Keratinocyte (primary cell): Measurements from ENCODE around the gene LGALS14. TPM values are rescaled to one million over a fixed set of nuclear protein-coding genes. Genes with fewer than 3 reads are reported as not detected.

Source experiments
- DNase-seq: peaks from one replicate; pipeline ENCODE4 v3.0.0-alpha.2; 2011; ENCODE audit warnings: low read depth, missing footprints, low spot score
- FAIRE-seq: peaks from 2 replicates; lab custom pipeline; 2011; peaks lifted over from hg19 to GRCh38; lab: Jason Lieb, UNC
- H2AFZ ChIP-seq: 2 replicates; pipeline ENCODE4 v1.6.0; 2012; ENCODE audit warnings: low read length, control low read depth, inconsistent platforms; ENCODE audit not compliant: control insufficient read depth
- H3K27ac ChIP-seq: 2 replicates; pipeline ENCODE4 v1.5.1; 2011; ENCODE audit warnings: low read length; ENCODE audit not compliant: control insufficient read depth, insufficient read depth
- H3K27me3 ChIP-seq: 3 replicates; pipeline ENCODE4 v1.6.0; 2011; ENCODE audit warnings: low read length; ENCODE audit not compliant: control insufficient read depth, insufficient read depth; ENCODE audit errors: extremely low read depth
- H3K36me3 ChIP-seq, 2 experiments: 2 replicates in 1 of 2; 3 replicates in 1 of 2; pipeline ENCODE4 v1.5.1; 2011; ENCODE audit warnings: low read length in 2 of 2, mild to moderate bottlenecking in 1 of 2; ENCODE audit not compliant: control insufficient read depth in 2 of 2, insufficient read depth in 2 of 2; ENCODE audit errors: extremely low read depth in 1 of 2
- H3K4me1 ChIP-seq: 3 replicates; pipeline ENCODE4 v1.5.1; 2011; ENCODE audit warnings: low read length; ENCODE audit not compliant: control insufficient read depth, insufficient read depth; ENCODE audit errors: extremely low read depth
- H3K4me2 ChIP-seq: 3 replicates; pipeline ENCODE4 v1.6.0; 2011; ENCODE audit warnings: low read depth, low read length; ENCODE audit not compliant: control insufficient read depth, insufficient read depth; ENCODE audit errors: extremely low read depth
- H3K4me3 ChIP-seq, 3 experiments: fragments of 200-600 bp in 1 of 3; sonication (generic) in 1 of 3; 2 replicates in 2 of 3; 3 replicates in 1 of 3; pipeline ENCODE4 v1.5.1; 2011 to 2016; ENCODE audit warnings: low read length in 3 of 3, mild to moderate bottlenecking in 3 of 3, control low read depth in 2 of 3, inconsistent platforms in 1 of 3, low read depth in 1 of 3, mixed read lengths in 1 of 3, mixed run types in 1 of 3, moderate library complexity in 1 of 3; ENCODE audit not compliant: control insufficient read depth in 2 of 3, insufficient read depth in 2 of 3; ENCODE audit errors: extremely low read depth in 1 of 3
- H3K79me2 ChIP-seq: 2 replicates; pipeline ENCODE4 v1.6.0; 2012; ENCODE audit warnings: low read length; ENCODE audit not compliant: control insufficient read depth, insufficient read depth
- H3K9ac ChIP-seq: 3 replicates; pipeline ENCODE4 v1.6.0; 2011; ENCODE audit warnings: low read length; ENCODE audit not compliant: control insufficient read depth, insufficient read depth; ENCODE audit errors: extremely low read depth
- H3K9me1 ChIP-seq: 3 replicates; pipeline ENCODE4 v1.6.0; 2011; ENCODE audit warnings: low read length; ENCODE audit not compliant: control insufficient read depth, insufficient read depth; ENCODE audit errors: extremely low read depth
- H3K9me3 ChIP-seq: 2 replicates; pipeline ENCODE4 v1.5.1; 2012; ENCODE audit warnings: low read depth, low read length; ENCODE audit not compliant: control insufficient read depth
- H4K20me1 ChIP-seq: 3 replicates; pipeline ENCODE4 v1.6.0; 2011; ENCODE audit warnings: low read length; ENCODE audit not compliant: control insufficient read depth, insufficient read depth; ENCODE audit errors: extremely low read depth
- EZH2 ChIP-seq: IDR thresholded peaks from one replicate; pipeline ENCODE4 v1.6.1; 2012; ENCODE audit warnings: inconsistent platforms, mild to moderate bottlenecking, low read length, moderate library complexity
- dilution Hi-C: fragments of 300-500 bp; cut with MboI; formaldehyde crosslinking; loops from one replicate; pipeline ENCODE4 v1.7.0; 2020; ENCODE audit warnings: low sequenced_read_pairs; ENCODE audit not compliant: extremely low pct_ligation_motif_present
- polyA plus RNA-seq, 5 experiments: library from polyadenylated mRNA; depleted of rRNA in 3 of 5; stranded (reverse) in 3 of 5; stranded (forward) in 1 of 5; unstranded in 1 of 5; fragments of >200 nt; gene quantifications; 1 replicate in 1 of 5; 2 replicates in 3 of 5; 3 replicates in 1 of 5; pipeline versions ENCODE4 v1.2.1 to v1.2.3, GENCODE V29; 2011 to 2012; ENCODE audit warnings: missing spikeins in 2 of 5, low read depth in 1 of 5, low replicate concordance in 1 of 5
- TF ChIP-seq, protein P1 (sequence below), 3 experiments: IDR thresholded peaks in 1 of 3; conservative IDR thresholded peaks in 1 of 3; optimal IDR thresholded peaks in 1 of 3; 2 replicates in 2 of 3; 3 replicates in 1 of 3; pipeline versions ENCODE3 to v1.5.1; 2011; ENCODE audit warnings: low read length in 3 of 3, mild to moderate bottlenecking in 3 of 3, moderate library complexity in 2 of 3, control low read depth in 1 of 3, inconsistent platforms in 1 of 3; ENCODE audit not compliant: insufficient read depth in 2 of 3; ENCODE audit errors: extremely low read depth in 1 of 3

Gene LGALS14
- polyA plus RNA-seq, 1 donor (not counting 4 experiments of a cell fraction or from before 2014, with no cell fraction given), result not detected

GRCh38 chr19:39659791-39660190 lies 44.5 kb upstream of the LGALS14 start:
- no peaks in the 10 kb centered on the region for H3K36me3 ChIP-seq
- no peak overlapping the region for H3K4me2 ChIP-seq
- H3K9me3 ChIP-seq, result no peaks in the 10 kb centered on the region
- no peaks in the 10 kb centered on the region for H3K79me2 ChIP-seq
- dilution Hi-C loops, result loop anchor here (5.0 kb wide), 1 partner anchor 97 kb away; no protein-coding TSS in a partner anchor
- no peak overlapping the region for H3K27ac ChIP-seq
- no peak overlapping the region for H2AFZ ChIP-seq
- H4K20me1 ChIP-seq, result no peaks in the 10 kb centered on the region
- no peaks in the 10 kb centered on the region for H3K9me1 ChIP-seq
- H3K9ac ChIP-seq, result no peak overlapping the region
- no peak overlapping the region for H3K4me3 ChIP-seq
- TF ChIP-seq, protein P1, sequence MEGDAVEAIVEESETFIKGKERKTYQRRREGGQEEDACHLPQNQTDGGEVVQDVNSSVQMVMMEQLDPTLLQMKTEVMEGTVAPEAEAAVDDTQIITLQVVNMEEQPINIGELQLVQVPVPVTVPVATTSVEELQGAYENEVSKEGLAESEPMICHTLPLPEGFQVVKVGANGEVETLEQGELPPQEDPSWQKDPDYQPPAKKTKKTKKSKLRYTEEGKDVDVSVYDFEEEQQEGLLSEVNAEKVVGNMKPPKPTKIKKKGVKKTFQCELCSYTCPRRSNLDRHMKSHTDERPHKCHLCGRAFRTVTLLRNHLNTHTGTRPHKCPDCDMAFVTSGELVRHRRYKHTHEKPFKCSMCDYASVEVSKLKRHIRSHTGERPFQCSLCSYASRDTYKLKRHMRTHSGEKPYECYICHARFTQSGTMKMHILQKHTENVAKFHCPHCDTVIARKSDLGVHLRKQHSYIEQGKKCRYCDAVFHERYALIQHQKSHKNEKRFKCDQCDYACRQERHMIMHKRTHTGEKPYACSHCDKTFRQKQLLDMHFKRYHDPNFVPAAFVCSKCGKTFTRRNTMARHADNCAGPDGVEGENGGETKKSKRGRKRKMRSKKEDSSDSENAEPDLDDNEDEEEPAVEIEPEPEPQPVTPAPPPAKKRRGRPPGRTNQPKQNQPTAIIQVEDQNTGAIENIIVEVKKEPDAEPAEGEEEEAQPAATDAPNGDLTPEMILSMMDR (optimal IDR thresholded peaks at IDR 0.05 in 1 of 3, IDR thresholded peaks at IDR 0.05 in 1 of 3, conservative IDR thresholded peaks at IDR 0.05 in 1 of 3; ENCODE audit: extremely low read depth in 1 of 3, insufficient read depth in 2 of 3, low read length in 3 of 3), result no peak
- no peak for TF ChIP-seq EZH2
- no peaks in the 10 kb centered on the region for H3K27me3 ChIP-seq
- FAIRE-seq (no peak), DNase-seq (no peak)
- H3K4me1 ChIP-seq, result no peaks in the 10 kb centered on the region

DNA sequence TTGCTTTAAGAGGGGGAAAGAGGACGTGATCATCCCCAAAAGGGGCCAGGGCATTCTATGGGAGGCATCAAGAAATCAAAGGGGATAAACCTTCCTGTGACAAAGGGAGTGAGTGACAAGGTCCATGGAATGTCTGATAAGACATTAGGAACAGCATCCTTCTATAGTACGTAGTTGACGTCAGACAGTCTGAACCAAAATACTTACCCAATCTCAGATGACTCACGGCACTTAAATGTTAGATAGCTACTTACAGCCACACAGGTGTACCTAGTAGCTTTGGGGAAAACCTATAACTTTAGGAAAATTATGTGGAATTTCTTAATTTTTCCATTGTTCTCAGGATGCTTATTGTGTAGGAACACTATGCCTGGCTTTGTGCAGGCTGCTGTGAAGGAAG lies 43.6 kb upstream of the LGALS14 start:
- DNase-seq (no peak), FAIRE-seq (no peak)
- Histone ChIP-seq H3K9me3 (no peaks in the 10 kb centered on the region), H3K79me2 (no peaks in the 10 kb centered on the region), H3K9ac (no peak overlapping the region), H3K36me3 (no peaks in the 10 kb centered on the region), H3K9me1 (no peaks in the 10 kb centered on the region), H3K27me3 (no peaks in the 10 kb centered on the region), H2AFZ (no peak overlapping the region), H3K4me3 (no peak overlapping the region), H3K4me1 (no peaks in the 10 kb centered on the region), H4K20me1 (no peaks in the 10 kb centered on the region), H3K4me2 (no peak overlapping the region), H3K27ac (no peak overlapping the region)
- no peak for TF ChIP-seq EZH2
- TF ChIP-seq, protein P1 (optimal IDR thresholded peaks at IDR 0.05 in 1 of 3, IDR thresholded peaks at IDR 0.05 in 1 of 3, conservative IDR thresholded peaks at IDR 0.05 in 1 of 3; ENCODE audit: extremely low read depth in 1 of 3, insufficient read depth in 2 of 3, low read length in 3 of 3), result no peak
- dilution Hi-C loops, result no loop called here
